Measurements from ENCODE around the gene HSP90B1.

- TF ChIP-seq ZNF239 (tag by site-specific recombination; IDR thresholded peaks at IDR 0.05): no peak
- no peak for TF ChIP-seq ZNF501 (tag by site-specific recombination; IDR thresholded peaks at IDR 0.05)
- no peak for TF ChIP-seq YY1 (tag by site-specific recombination; IDR thresholded peaks at IDR 0.05)
- no peak for TF ChIP-seq ZSCAN30 (tag by site-specific recombination; IDR thresholded peaks at IDR 0.05)
These were observed 66.4 kb downstream of the HSP90B1 start for GRCh38 chr12:103996595-103996994.
